HG03520 (cell line): Measurements from ENCODE around the gene PNMT.
A peak's percentile ranks its signal among the peaks of the same experiment; 100 is the strongest.

Source experiments
- ATAC-seq: cut with Tn5 transposase; IDR thresholded peaks from one replicate; pipeline ENCODE4 v1.9.1; 2021; ENCODE audit warnings: mild to moderate bottlenecking, moderate library complexity; ENCODE audit not compliant: unreplicated experiment

PNMT gene

GRCh38 chr17:39632153-39632941, 35.9 kb upstream of the PNMT start:
- no peak for ATAC-seq

- no peak for ATAC-seq
These were observed 34.6 kb upstream of the PNMT start for GRCh38 chr17:39633570-39634183.

- ATAC-seq: no peak
These were observed 33.8 kb upstream of the PNMT start for GRCh38 chr17:39634384-39634871.

GRCh38 chr17:39635614-39636176, 32.6 kb upstream of the PNMT start:
- no peak for ATAC-seq

- no peak for ATAC-seq
These were observed 31.7 kb upstream of the PNMT start for GRCh38 chr17:39636587-39636926.

GRCh38 chr17:39636927-39637736, 31.1 kb upstream of the PNMT start, which contains the start of gene STARD3:
STARD3 (plus strand) TSS chr17:39637144; CDS start chr17:39653532, 16,388 bp downstream.
- peak; percentile 60 for ATAC-seq

- no peak for ATAC-seq
These were observed 29.9 kb upstream of the PNMT start for GRCh38 chr17:39638317-39638716.

- ATAC-seq: no peak
These were observed 29.2 kb upstream of the PNMT start for GRCh38 chr17:39639043-39639442.

- no peak for ATAC-seq
These were observed 28.4 kb upstream of the PNMT start for GRCh38 chr17:39639566-39640458.

GRCh38 chr17:39640591-39641031, 27.6 kb upstream of the PNMT start:
- no peak for ATAC-seq

- no peak for ATAC-seq
These were observed 27.2 kb upstream of the PNMT start for GRCh38 chr17:39641097-39641496.

GRCh38 chr17:39641883-39642282, 26.4 kb upstream of the PNMT start:
- ATAC-seq: no peak

- ATAC-seq: no peak
These were observed 25.8 kb upstream of the PNMT start for GRCh38 chr17:39642291-39643074.

- ATAC-seq: no peak
These were observed 25.0 kb upstream of the PNMT start for GRCh38 chr17:39643271-39643670.

- no peak for ATAC-seq
These were observed 21.0 kb upstream of the PNMT start for GRCh38 chr17:39647256-39647655.

- ATAC-seq: no peak
These were observed 19.5 kb upstream of the PNMT start for GRCh38 chr17:39648616-39649366.

- no peak for ATAC-seq
These were observed 18.1 kb upstream of the PNMT start for GRCh38 chr17:39650121-39650579.

GRCh38 chr17:39651923-39652586, 16.2 kb upstream of the PNMT start:
- ATAC-seq: no peak
